Activated naive CD4-positive, alpha-beta T cell treated with anti-CD3 and anti-CD28 coated beads, Interleukin-2, amount 50 U/mL, for 72 hours (primary cell): ENCODE measurements around the gene BDH2. TPM values are rescaled to one million over a fixed set of nuclear protein-coding genes. Genes with fewer than 3 reads are reported as not detected.

Experiments used
- ATAC-seq, 2 donors: fragments of 150-1000 bp; cut with Tn5 transposase; 2 replicates each; pipeline ENCODE4 v1.10.0; 2021; ENCODE audit warnings: mild to moderate bottlenecking in 2 of 2, moderate library complexity in 2 of 2
- DNase-seq, 2 donors: peaks; one replicate each; pipeline ENCODE4 v3.0.0; 2021 to 2022; ENCODE audit warnings: low spot score in 2 of 2
- H3K27ac Mint-ChIP-seq, 2 donors: one replicate each; pipeline ENCODE4 v1.8.0; 2022; ENCODE audit warnings: mild to moderate bottlenecking in 2 of 2, mixed read lengths in 2 of 2
- H3K36me3 Mint-ChIP-seq, 2 donors: one replicate each; pipeline ENCODE4 v1.8.0; 2022; ENCODE audit warnings: mixed read lengths in 2 of 2
- H3K9me3 Mint-ChIP-seq, 2 donors: one replicate each; pipeline ENCODE4 v1.8.0; 2022; ENCODE audit warnings: mixed read lengths in 2 of 2
- total RNA-seq, 2 donors: library from RNA; stranded (reverse); gene quantifications; one replicate each; pipeline ENCODE4 v1.2.3, GENCODE V29; 2022

The BDH2 gene
- total RNA-seq, 2 donors from 2014 or later: 16.1 to 19.8 TPM

DNA sequence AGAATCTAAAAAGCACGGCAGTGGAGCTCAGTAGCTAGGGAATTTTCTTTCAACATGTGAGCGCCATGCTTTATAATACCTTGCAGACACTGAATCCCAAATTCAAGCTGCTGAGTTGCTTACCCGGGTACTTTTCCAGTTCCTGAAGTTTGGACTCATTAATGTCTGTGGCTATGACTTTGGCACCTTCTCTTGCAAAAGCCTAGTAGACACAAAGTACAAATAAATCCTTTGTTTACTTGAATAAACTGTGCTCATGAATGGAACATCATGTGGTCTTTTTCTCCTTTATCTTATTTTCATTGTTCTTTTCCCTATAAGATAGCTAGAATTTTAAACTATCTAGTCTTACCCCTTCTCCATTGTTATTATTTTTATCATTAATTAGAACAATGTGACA is 4.6 kb downstream of the BDH2 start:
- no peak for DNase-seq
- ATAC-seq: no peak
- Mint-ChIP-seq H3K27ac (no peak overlapping the region), H3K36me3 (peaks cover 0 to 6% of the 10 kb centered on the region in 2 donors), H3K9me3 (no peaks in the 10 kb centered on the region)

DNA sequence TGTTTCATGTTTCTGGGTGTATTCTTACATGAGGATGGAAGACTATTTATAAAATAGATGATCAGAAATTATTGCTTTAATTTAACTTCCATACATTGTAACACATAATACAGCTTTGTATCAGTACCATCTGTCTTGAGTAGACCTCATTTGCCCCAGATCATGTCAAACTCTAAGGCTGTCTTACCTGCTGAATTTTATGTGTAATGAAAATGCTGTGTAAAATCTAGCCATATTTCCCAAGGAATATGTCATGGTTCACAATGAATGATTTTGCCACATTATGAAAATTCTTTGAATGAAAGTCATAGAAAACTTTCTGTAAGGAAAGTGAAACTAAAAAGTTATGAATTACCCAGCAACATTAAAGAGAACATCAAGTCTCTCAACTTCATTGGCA is 7.4 kb downstream of the BDH2 start:
- Mint-ChIP-seq H3K9me3 (no peaks in the 10 kb centered on the region), H3K27ac (no peak overlapping the region), H3K36me3 (peaks cover 0 to under 1% of the 10 kb centered on the region in 2 donors)
- ATAC-seq (peak in 1 of 2 donors; percentile 31), DNase-seq (no peak)

DNA sequence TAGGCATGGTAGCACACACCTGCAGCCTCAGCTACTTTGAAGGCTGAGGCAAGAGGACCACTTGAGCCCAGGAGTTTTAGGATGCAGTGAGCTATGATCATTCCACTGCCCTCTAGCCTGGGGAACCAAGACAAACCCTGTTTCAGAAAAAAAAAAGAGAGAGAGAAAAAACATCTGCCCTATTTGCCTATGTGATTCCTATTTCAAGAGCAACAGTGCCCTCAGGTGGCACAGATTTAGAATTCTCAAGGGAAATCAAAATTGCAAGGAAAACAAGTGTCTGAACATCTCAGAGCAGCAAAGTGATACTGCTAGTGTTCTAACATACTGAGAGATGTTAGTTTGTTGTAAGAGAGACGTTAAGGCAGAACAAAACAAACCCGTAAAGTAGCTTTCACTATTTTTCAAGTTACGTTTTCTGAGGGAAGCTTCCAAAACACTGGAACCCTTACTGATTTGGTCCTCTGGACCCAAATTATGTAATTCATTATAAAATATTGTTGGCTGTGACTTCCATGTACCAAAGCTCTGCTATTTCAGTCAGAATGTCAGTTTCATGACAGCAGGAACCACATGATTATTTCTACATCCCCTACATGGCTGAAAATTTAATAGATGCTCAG is 7.9 kb downstream of the BDH2 start:
- ATAC-seq (peak; percentile 51 to 64), DNase-seq (peak in 1 of 2 donors; percentile 39)
- Mint-ChIP-seq H3K27ac (no peak overlapping the region), H3K9me3 (no peaks in the 10 kb centered on the region), H3K36me3 (peaks cover 0 to 6% of the 10 kb centered on the region in 2 donors)

DNA sequence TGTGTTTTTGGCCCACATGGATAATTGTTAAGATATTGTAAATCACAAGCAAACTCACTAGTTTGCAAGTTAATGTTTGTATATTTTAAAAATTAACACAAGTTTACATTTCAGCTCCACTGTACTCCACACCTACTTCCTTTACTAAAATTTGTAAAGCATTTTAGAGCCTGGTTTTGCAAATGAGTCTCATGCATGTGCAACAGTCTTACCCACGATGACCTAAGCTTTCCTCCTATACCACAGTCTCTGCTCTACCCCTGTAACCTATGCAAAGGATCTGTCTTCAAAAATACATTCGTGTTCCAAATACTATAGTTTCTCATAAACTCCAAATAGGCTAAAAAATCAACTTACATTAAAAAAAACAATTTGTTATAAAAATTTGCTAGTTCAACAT is 10.2 kb downstream of the BDH2 start:
- H3K27ac Mint-ChIP-seq: no peak overlapping the region
- no peaks in the 10 kb centered on the region for H3K9me3 Mint-ChIP-seq
- DNase-seq (no peak), ATAC-seq (no peak)
- H3K36me3 Mint-ChIP-seq: peaks cover 0 to 8% of the 10 kb centered on the region in 2 donors

DNA sequence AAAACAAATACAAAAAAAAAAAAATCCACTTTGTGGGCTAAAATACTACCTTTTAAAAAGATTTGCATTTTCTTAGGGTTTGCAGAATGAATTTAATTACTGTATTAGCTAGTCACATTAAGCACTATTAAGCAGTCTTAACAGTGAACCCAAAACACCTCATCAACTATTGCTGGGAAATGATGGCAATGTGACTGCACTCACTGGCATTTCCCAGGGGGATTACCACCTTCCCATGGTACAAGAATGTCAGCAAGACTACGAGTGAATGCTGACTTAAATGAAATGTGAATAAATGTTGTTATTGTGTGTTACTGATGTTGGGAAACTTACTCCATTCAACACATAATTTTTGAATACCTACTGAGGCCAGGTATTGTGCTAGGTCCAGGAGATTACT is 13.1 kb downstream of the BDH2 start:
- Mint-ChIP-seq H3K27ac (no peak overlapping the region), H3K9me3 (no peaks in the 10 kb centered on the region), H3K36me3 (peaks cover 0 to 8% of the 10 kb centered on the region in 2 donors)
- DNase-seq (no peak), ATAC-seq (no peak)

DNA sequence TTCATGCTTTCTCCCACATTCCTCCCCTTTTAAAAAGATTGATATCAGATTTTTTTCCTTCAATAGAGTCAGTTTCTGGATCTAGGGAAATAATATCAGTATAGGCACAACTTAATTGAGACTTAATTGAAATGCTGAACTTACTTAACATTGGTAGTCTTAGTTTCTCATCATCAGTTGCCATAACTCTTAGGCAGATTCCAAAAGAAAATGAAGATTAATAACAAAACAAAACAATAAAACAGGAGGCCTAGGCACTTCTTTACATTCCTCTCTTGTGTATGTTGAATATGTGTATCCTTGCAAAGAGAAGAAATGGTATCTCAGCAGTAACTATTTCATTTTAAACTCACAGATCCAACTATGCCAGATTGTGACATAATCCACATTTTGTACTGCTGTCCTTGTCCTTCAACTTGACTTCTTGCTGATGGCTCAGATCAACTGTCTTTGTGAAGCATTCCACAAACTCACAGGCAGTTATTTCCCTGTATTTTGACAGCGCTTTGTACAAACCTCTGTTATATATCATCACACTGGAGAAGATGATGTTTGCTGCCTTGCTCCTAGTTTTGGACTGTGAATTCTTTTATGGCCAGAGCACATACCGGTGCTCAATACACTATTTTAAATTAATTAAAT is 14.0 kb downstream of the BDH2 start:
- H3K9me3 Mint-ChIP-seq: no peaks in the 10 kb centered on the region
- H3K27ac Mint-ChIP-seq: no peak overlapping the region
- H3K36me3 Mint-ChIP-seq: peaks cover 0 to 8% of the 10 kb centered on the region in 2 donors
- DNase-seq (no peak), ATAC-seq (no peak)

DNA sequence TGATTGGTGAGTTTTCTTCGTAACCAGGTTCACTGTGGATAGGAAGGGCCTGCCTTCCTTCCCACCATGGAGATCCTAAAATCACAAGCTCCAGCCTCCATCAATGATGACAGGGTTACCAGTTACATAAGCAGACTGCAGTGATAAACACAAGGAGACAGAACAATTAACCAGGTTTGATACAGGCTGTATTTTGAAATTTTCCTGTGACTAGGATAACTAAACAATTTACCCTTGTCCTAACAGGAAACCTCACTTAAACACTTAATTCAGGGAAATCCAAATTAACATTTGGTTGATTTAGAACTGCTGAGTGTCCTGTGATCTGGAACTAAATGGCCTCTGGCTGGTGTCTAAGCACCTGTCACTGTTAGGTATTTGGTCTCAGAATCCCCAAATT is 20.0 kb downstream of the BDH2 start:
- Mint-ChIP-seq H3K27ac (peak overlapping the region in 1 of 2 donors; percentile 57), H3K36me3 (peaks cover 13 to 22% of the 10 kb centered on the region in 2 donors), H3K9me3 (no peaks in the 10 kb centered on the region)
- ATAC-seq (no peak), DNase-seq (no peak)

DNA sequence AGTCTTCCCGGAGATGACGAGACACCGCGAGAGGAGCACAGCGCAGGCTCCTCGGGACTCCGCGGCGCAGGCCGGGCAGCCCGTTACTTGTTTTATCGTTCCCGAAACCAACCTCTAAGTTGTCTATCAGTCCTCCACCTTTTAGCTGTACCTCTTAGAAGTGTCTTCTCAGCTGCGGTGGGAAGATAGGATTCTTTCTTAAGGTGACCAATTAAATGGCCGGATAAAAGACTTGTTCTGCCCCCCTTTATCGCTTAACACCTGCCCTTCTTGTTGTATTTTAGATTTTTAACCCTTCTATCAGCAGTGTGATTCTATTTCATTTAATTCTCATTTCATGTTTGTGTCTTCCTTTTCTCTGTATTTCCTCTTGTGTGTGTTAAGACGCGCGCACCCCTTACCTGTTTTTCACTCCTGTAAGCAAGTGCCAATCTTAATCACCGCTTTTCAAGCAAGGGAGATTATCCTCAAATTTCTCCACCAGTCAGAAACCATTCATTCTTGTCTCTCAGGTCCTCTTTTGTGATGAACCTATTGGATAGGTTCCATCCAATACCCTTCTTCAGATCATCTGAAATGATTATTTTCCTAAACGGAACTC is 22.8 kb downstream of the BDH2 start, which contains the start of gene SLC9B2:
Gene SLC9B2, minus strand, starts transcription at position 15 of the 601 bp plus-strand sequence. CDS start 9,211 bp downstream, outside the sequence.
- H3K36me3 Mint-ChIP-seq: peaks cover 24 to 29% of the 10 kb centered on the region in 2 donors
- peak in 1 of 2 donors; percentile 17 for DNase-seq
- H3K9me3 Mint-ChIP-seq: no peaks in the 10 kb centered on the region
- peak within 1 kb of the TSS; percentile 95 to 99 for H3K27ac Mint-ChIP-seq
- peak; percentile 73 to 82 for ATAC-seq

DNA sequence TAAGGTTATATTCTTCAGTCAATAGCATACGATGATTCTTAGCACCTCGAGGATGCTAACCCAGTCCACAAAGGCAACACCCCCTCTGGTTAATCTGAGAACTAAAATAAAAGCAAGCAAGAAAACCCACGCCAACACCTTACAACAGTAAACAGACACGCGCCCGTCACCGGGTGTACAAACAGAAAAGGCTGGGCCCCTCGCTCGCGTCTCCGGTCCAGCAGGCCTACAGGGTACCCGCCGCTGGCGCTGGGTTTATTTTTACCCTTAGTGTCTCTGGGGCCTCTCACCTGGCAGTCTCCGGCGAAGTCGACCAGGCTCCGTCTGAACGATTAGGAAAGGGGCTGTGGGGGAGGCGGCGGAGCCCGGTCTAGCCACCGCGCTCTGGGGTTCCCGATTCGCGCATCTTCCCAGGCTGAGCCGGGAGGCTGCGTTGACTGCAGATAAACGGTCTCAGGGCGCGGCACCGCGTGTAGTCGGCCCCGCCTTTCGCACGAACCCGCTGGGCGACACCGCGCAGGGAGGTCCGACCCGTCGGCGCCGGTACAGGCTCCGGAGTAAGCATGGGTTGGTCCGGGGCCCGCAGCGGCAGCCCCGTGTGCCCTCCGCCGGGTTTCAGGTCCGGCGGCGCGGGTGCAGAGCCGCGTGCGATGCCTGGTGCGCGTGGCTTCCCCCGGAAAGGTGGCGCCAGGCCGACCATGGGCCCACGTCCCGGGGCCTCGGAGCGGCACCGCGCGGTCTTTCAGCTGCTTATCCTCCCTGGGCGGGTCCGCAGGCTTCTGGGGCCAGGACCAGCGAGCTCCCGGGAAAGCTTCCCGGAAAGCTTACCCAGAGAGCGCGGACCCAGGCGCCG is 23.5 kb downstream of the BDH2 start:
- H3K27ac Mint-ChIP-seq: peak overlapping the region; percentile 95 to 99
- H3K36me3 Mint-ChIP-seq: peaks cover 24 to 29% of the 10 kb centered on the region in 2 donors
- DNase-seq (peak; percentile 65 to 76), ATAC-seq (peak; percentile 73 to 80)
- no peaks in the 10 kb centered on the region for H3K9me3 Mint-ChIP-seq

DNA sequence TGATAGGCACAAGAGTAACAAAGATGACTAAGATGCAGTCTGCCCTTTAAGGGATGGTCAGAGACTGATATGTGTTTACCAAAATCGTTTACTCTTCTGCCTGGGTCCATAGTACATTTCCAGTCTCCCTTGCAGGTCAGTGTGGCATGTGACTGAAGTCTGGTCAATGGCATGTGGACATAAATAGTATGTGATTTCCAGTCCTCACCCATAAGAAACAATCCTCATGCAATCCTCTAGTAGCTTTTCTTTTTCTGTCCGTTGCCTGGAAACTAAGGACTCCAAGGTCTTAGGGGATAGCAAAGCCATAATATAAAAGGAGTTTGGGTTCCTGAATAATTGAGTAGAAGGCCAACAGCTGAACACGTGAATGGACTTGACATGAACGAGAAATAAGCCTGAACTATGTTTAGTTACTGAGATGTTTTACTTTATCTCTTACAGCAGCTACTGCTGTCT is 24.2 kb downstream of the BDH2 start:
- peaks cover 24 to 33% of the 10 kb centered on the region in 2 donors for H3K36me3 Mint-ChIP-seq
- H3K9me3 Mint-ChIP-seq: no peaks in the 10 kb centered on the region
- DNase-seq (no peak), ATAC-seq (no peak)
- peak overlapping the region; percentile 95 to 99 for H3K27ac Mint-ChIP-seq

DNA sequence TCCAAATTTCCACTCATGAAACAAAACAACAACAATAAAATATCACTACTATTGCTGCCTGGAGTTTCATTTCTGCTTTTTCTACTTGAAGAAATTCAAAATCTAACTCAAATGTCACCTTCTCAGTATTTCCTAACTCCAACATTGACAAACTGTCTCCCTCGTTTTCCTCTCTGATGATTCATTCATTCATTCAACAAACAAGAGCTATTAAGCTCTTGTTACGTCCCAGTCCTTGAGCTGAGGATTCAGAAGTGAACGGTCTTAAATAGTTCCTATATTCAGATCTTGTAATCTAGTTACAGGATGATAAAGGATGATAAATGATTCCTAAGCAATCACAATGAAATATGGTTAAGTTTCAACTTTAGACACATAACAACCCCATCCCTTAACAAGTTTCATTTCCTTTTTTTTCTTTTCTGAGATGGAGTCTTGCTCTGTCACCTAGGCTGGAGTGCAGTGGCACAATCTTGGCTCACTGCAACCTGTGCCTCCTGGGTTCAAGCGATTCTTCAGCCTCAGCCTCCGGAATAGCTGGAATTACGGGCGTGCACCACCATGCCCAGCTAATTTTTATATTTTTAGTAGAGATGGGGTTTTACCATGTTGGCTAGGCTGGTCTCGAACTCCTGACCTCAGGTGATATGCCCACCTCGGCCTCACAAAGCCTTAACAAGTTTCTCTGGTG is 24.7 kb downstream of the BDH2 start:
- ATAC-seq (no peak), DNase-seq (no peak)
- Mint-ChIP-seq H3K27ac (peak overlapping the region; percentile 95 to 99), H3K36me3 (peaks cover 24 to 38% of the 10 kb centered on the region in 2 donors), H3K9me3 (no peaks in the 10 kb centered on the region)

DNA sequence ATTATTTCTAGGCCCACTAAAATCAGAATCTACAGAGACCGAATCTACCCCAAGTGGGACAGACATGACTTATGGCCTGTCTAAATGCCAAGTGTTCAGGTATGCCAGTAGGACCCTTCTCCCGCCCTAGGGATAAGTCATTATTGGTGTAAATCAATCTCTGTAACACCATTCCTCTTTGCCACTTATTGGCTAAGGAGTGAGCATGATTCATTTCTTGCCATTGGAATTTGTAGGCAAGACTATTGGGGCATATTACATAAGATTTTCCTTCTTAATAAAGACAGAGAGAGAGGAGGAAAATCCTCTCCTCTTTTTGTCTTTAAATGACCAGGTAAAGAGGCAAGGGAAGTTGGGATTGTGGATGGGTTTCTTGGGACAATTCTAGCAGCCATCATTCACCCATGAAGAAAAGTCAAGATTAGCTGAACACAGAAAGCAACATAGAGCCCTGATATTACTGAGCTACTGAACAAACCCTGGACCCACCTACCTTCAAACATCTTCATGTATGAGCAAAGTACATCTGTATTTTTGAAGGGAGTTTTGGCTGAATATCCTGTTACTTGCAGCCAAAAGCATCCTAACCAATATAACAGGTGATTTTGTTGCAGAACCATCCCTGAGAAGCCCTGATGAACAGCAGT is 25.7 kb downstream of the BDH2 start:
- no peak overlapping the region for H3K27ac Mint-ChIP-seq
- DNase-seq (no peak), ATAC-seq (no peak)
- no peaks in the 10 kb centered on the region for H3K9me3 Mint-ChIP-seq
- H3K36me3 Mint-ChIP-seq: peaks cover 24 to 38% of the 10 kb centered on the region in 2 donors

DNA sequence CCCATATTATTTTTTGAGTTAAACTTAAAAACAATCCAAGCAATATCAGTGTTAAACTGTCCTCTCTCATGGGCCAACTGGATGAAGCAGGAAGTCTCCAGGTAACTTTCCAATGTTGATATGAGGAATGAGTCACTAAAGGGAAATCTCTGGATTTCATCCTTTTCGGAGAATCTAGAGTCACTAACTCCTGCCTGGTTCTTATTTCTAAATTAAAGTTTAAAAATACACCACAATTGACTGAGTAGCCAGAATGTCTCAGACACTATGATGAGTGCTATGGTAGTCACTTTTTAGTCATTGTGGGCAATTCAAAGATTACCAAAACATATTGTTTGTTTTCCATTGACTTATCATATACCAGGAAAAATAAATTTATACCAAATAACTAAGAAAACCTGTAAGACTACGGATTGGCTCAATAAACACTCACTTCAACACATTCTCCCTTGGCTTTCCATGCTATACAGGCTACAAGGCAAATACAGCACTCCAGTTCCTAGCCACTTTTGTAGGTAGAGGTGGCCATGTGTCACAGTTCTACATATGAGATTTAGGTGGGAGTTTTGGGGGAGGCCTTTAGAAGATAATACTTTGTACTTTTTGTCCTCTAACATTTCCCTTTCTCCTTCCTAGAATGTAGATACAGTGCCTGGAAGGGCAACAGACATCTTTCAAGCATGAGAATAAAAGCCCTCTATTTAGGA is 31.6 kb downstream of the BDH2 start:
- H3K9me3 Mint-ChIP-seq: no peaks in the 10 kb centered on the region
- DNase-seq (no peak), ATAC-seq (peak in 1 of 2 donors; percentile 73)
- H3K27ac Mint-ChIP-seq: no peak overlapping the region
- H3K36me3 Mint-ChIP-seq: peaks cover 5 to 37% of the 10 kb centered on the region in 2 donors

DNA sequence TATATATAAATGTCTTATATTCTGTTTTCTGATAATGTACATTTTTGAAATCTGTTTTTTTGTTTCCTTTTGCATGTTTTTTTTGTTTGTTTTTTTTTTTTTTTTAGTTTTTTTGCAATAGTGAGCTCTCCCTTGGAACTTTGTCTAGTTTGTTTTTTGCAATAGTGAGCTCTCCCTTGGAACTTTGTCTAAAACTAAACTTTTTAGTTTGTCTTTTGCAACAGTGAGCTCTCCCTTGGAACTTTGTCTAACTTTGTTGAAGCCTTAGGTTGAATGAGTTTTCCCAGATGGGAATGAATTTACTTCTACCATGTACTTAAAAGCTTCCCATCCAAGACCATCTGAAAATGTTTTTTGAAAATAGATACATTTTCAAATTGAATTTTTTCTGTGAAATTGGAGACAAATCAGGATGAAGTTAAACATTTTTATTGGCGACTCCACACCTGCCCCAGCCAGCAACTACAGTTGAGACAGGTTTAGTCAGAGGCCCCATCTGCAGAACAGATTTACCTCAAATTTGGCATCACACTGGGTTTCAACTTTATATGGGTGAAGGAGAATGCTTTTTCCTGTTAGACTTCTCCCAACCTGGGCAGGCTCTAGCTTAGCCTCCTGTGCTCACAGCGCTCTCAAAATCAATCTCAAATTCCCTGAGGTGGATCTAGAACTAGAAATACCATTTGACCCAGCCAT is 39.0 kb downstream of the BDH2 start:
- peaks cover 8 to 24% of the 10 kb centered on the region in 2 donors for H3K36me3 Mint-ChIP-seq
- no peaks in the 10 kb centered on the region for H3K9me3 Mint-ChIP-seq
- H3K27ac Mint-ChIP-seq: peak overlapping the region in 1 of 2 donors; percentile 40
- DNase-seq: no peak
- no peak for ATAC-seq

DNA sequence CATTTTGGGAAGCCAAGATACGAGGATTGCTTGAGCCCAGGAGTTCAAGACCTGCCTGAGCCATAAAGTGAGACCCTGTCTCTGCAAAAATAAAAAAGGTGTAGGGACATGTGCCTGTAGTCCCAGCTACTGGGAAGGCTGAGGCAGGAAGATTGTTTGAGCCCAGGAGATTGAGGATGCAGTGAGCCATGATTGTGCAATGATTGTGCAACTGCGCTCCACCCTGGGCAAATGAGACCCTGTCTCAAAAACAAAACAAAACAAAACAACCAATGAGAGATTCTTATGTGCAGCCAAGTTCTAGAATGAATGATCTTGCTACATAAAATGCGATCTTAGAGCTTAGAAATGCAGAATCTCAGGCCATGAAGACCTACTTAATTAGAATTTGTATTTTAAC is 45.6 kb downstream of the BDH2 start:
- H3K27ac Mint-ChIP-seq: no peak overlapping the region
- H3K9me3 Mint-ChIP-seq: no peaks in the 10 kb centered on the region
- peaks cover 6 to 7% of the 10 kb centered on the region in 2 donors for H3K36me3 Mint-ChIP-seq
- DNase-seq: no peak
- ATAC-seq: no peak
